ENCODE results near the gene FAIM2. TPM values are rescaled to one million over a fixed set of nuclear protein-coding genes. Genes with fewer than 3 reads are reported as not detected.

FAIM2 gene
- total RNA-seq, 6 donors from 2014 or later: 0.30 to 2.0 (median 0.64) TPM; not detected in 2

GRCh38 chr12:49892732-49893317 is 10.9 kb downstream of the FAIM2 start:
- H3K4me1 ChIP-seq: no peaks in the 10 kb centered on the region
- ATAC-seq (ENCODE audit: low FRiP score in 2 of 2): no peak
- H3K36me3 ChIP-seq: no peaks in the 10 kb centered on the region
- H3K27ac ChIP-seq: no peak overlapping the region
- no peak overlapping the region for H3K4me3 ChIP-seq
- no peak for TF ChIP-seq POLR2AphosphoS5 (IDR thresholded peaks at IDR 0.05)
- no peak for TF ChIP-seq EP300 (IDR thresholded peaks at IDR 0.05)
- TF ChIP-seq POLR2A (IDR thresholded peaks at IDR 0.05): no peak
- TF ChIP-seq, protein P1, sequence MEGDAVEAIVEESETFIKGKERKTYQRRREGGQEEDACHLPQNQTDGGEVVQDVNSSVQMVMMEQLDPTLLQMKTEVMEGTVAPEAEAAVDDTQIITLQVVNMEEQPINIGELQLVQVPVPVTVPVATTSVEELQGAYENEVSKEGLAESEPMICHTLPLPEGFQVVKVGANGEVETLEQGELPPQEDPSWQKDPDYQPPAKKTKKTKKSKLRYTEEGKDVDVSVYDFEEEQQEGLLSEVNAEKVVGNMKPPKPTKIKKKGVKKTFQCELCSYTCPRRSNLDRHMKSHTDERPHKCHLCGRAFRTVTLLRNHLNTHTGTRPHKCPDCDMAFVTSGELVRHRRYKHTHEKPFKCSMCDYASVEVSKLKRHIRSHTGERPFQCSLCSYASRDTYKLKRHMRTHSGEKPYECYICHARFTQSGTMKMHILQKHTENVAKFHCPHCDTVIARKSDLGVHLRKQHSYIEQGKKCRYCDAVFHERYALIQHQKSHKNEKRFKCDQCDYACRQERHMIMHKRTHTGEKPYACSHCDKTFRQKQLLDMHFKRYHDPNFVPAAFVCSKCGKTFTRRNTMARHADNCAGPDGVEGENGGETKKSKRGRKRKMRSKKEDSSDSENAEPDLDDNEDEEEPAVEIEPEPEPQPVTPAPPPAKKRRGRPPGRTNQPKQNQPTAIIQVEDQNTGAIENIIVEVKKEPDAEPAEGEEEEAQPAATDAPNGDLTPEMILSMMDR (IDR thresholded peaks at IDR 0.05): no peak
- no peaks in the 10 kb centered on the region for H3K9me3 ChIP-seq
- no peaks in the 10 kb centered on the region for H3K27me3 ChIP-seq
- 66 to 73% methylated on average over 3 of the region's 3 CpGs for WGBS, 2 donors
- no peak for DNase-seq

DNA sequence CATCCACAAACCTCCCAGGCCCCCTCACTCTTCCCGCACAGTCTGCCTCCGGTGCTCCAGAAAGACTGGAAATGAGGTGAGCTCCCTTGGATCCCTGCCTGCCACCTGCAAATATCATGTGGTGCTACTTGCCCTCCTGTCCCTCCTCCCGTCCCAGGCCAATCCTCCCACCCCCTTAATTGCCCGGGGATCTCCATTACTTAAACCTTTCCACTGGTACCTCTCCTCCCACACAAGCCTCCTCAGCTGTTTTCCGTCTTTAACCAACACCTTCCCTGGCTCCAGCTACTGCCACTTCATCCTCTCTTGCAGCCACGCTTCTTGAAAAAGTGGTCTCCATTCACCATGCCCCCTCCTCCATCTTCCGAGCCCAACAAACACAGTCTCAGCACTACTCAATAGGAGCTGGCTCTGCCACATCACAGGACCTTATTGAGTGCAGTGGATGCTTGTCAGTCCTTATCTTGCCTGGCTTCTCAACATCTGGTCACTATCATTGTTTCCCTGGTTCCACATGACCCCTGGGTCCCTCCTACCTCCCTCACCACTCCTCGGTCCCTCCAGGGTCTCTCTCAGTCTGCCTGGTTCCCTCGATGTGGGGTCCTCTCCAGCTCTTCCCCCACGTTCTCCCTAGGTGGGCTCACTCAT is 11.5 kb downstream of the FAIM2 start:
- ATAC-seq (ENCODE audit: low FRiP score in 2 of 2): no peak
- Histone ChIP-seq H3K4me3 (no peak overlapping the region), H3K4me1 (no peaks in the 10 kb centered on the region), H3K9me3 (no peaks in the 10 kb centered on the region), H3K27me3 (no peaks in the 10 kb centered on the region), H3K36me3 (no peaks in the 10 kb centered on the region), H3K27ac (no peak overlapping the region)
- TF ChIP-seq, protein P1 (IDR thresholded peaks at IDR 0.05): no peak
- TF ChIP-seq POLR2A (IDR thresholded peaks at IDR 0.05): no peak
- TF ChIP-seq EP300 (IDR thresholded peaks at IDR 0.05): no peak
- no peak for TF ChIP-seq POLR2AphosphoS5 (IDR thresholded peaks at IDR 0.05)
- WGBS, 2 donors: 76 to 78% methylated on average over 10 of the region's 10 CpGs
- DNase-seq: no peak

DNA sequence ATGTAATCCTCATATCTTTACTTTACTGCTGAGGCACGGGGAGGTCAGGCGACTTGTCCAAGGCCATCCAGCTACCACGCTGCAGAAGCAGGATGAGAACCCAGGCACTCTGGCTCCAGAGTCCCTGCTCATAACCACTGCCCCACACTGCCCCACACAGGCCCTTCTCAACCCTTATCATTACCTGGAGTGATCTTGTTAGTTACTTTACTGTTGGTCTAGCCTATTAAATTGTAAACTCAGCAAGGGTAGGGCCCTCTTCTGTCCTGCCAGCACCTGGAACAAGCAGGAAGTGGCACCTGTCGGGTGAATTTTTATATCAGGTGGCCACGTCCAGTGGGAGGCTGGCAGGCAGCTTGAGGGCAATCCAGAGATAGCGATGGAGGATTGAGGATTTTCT is 12.2 kb downstream of the FAIM2 start:
- TF ChIP-seq POLR2A (IDR thresholded peaks at IDR 0.05): no peak
- TF ChIP-seq, protein P1 (IDR thresholded peaks at IDR 0.05): no peak
- no peak for TF ChIP-seq POLR2AphosphoS5 (IDR thresholded peaks at IDR 0.05)
- TF ChIP-seq EP300 (IDR thresholded peaks at IDR 0.05): no peak
- 74 to 75% methylated on average over 6 of the region's 6 CpGs for WGBS, 2 donors
- Histone ChIP-seq H3K27ac (no peak overlapping the region), H3K36me3 (no peaks in the 10 kb centered on the region), H3K4me3 (no peak overlapping the region), H3K4me1 (no peaks in the 10 kb centered on the region), H3K9me3 (no peaks in the 10 kb centered on the region), H3K27me3 (no peaks in the 10 kb centered on the region)
- no peak for ATAC-seq (ENCODE audit: low FRiP score in 2 of 2)
- DNase-seq: no peak

DNA sequence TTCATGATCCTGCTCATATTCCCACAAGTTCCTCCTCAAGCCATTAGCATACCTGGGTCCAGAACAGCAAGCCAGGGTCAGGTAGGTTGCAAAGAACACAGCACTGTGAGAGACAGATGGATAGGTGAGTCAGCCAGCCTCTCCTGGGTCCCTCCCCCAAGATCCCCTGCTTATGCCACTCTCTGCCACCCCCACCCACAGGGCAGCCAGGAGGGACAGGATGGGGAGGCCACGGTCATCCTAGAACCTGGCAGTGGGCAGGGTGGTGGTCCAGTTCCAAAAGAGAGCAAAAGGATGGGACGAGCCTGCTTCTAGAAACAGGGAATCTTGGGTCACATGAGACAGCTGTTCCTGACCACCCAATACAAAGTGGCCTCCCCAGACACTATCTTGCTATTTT is 12.7 kb downstream of the FAIM2 start:
- H3K27ac ChIP-seq: no peak overlapping the region
- H3K4me1 ChIP-seq: no peaks in the 10 kb centered on the region
- H3K36me3 ChIP-seq: no peaks in the 10 kb centered on the region
- no peak overlapping the region for H3K4me3 ChIP-seq
- DNase-seq (no peak), ATAC-seq (ENCODE audit: low FRiP score in 2 of 2) (no peak)
- TF ChIP-seq, protein P1 (IDR thresholded peaks at IDR 0.05): no peak
- TF ChIP-seq POLR2AphosphoS5 (IDR thresholded peaks at IDR 0.05) (no peak), EP300 (IDR thresholded peaks at IDR 0.05) (no peak), POLR2A (IDR thresholded peaks at IDR 0.05) (no peak)
- H3K27me3 ChIP-seq: no peaks in the 10 kb centered on the region
- 63 to 88% methylated on average over 1 to 2 of the region's 2 CpGs for WGBS, 2 donors
- no peaks in the 10 kb centered on the region for H3K9me3 ChIP-seq

DNA sequence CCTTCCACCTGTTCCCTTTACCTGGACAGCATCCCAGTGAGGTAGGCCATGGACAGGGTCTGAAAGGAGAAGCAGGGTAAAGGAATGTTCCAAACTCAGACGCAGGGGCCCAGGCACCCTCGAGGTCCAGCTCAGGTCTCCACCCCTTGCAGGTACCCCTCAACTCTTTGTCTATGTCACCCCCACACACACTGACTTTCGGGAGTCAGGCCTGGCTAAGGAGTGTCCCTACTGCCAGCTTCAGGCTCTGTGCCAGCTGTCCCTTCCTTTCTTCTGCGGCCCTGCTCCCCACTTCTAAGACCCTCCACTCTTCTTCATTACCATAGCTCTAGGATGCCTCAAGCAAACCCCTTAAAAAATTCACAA is 13.6 kb downstream of the FAIM2 start:
- ATAC-seq (ENCODE audit: low FRiP score in 2 of 2) (no peak), DNase-seq (no peak)
- Histone ChIP-seq H3K4me3 (no peak overlapping the region), H3K27me3 (no peaks in the 10 kb centered on the region), H3K27ac (no peak overlapping the region), H3K9me3 (no peaks in the 10 kb centered on the region), H3K36me3 (no peaks in the 10 kb centered on the region), H3K4me1 (no peaks in the 10 kb centered on the region)
- 71 to 73% methylated on average over 4 of the region's 4 CpGs for WGBS, 2 donors
- TF ChIP-seq POLR2AphosphoS5 (IDR thresholded peaks at IDR 0.05): no peak
- TF ChIP-seq POLR2A (IDR thresholded peaks at IDR 0.05): no peak
- TF ChIP-seq, protein P1 (IDR thresholded peaks at IDR 0.05): no peak
- no peak for TF ChIP-seq EP300 (IDR thresholded peaks at IDR 0.05)

Measured in upper lobe of left lung (tissue), 6 donors.